Osteoblast (primary cell): ENCODE results near the gene VCL. TPM values are rescaled to one million over a fixed set of nuclear protein-coding genes. Genes with fewer than 3 reads are reported as not detected.

ENCODE experiments used
- DNase-seq: peaks from one replicate; pipeline ENCODE4 v3.0.0; 2011; ENCODE audit warnings: low spot score, mixed read lengths; ENCODE audit not compliant: insufficient read length; ENCODE audit errors: missing footprints
- H2AFZ ChIP-seq: 2 replicates; pipeline ENCODE4 v1.6.0; 2011; ENCODE audit warnings: mild to moderate bottlenecking, low read length
- H3K27ac ChIP-seq: 2 replicates; pipeline ENCODE4 v1.5.1; 2011; ENCODE audit warnings: mild to moderate bottlenecking, low read depth, low read length, moderate library complexity
- H3K27me3 ChIP-seq: 2 replicates; pipeline ENCODE4 v1.6.0; 2012; ENCODE audit warnings: mild to moderate bottlenecking, control low read depth, inconsistent platforms, low read length, moderate library complexity; ENCODE audit not compliant: insufficient read depth
- H3K36me3 ChIP-seq: 2 replicates; pipeline ENCODE4 v1.5.1; 2011; ENCODE audit warnings: mild to moderate bottlenecking, low read length, control low read depth, moderate library complexity; ENCODE audit not compliant: insufficient read depth
- H3K4me1 ChIP-seq: 2 replicates; pipeline ENCODE4 v1.5.1; 2011; ENCODE audit warnings: mild to moderate bottlenecking, low read length, control low read depth, moderate library complexity; ENCODE audit not compliant: insufficient read depth
- H3K4me2 ChIP-seq: 2 replicates; pipeline ENCODE4 v1.6.0; 2011; ENCODE audit warnings: mild to moderate bottlenecking, low read length; ENCODE audit not compliant: insufficient read depth
- H3K4me3 ChIP-seq: fragments of 200-600 bp; sonication (generic); 3 replicates; pipeline ENCODE4 v1.5.1; 2012; ENCODE audit warnings: mild to moderate bottlenecking, low read length, inconsistent platforms; ENCODE audit not compliant: insufficient read depth
- H3K79me2 ChIP-seq: 2 replicates; pipeline ENCODE4 v1.6.0; 2012; ENCODE audit warnings: mild to moderate bottlenecking, low read length, control low read depth, inconsistent platforms; ENCODE audit not compliant: insufficient read depth
- H3K9me3 ChIP-seq: 2 replicates; pipeline ENCODE4 v1.5.1; 2011; ENCODE audit warnings: low read depth, low read length, control low read depth
- H4K20me1 ChIP-seq: 2 replicates; pipeline ENCODE4 v1.6.0; 2012; ENCODE audit warnings: mild to moderate bottlenecking, low read length, control low read depth; ENCODE audit not compliant: insufficient read depth
- CTCF ChIP-seq: IDR thresholded peaks from 2 replicates; pipeline ENCODE4 v1.5.1; 2011; ENCODE audit warnings: mild to moderate bottlenecking, low read depth, low read length, moderate library complexity; ENCODE audit errors: extremely low read depth
- total RNA-seq: library from RNA; depleted of rRNA; stranded (reverse); fragments of >200 nt; gene quantifications from 2 replicates; pipeline ENCODE4 v1.2.3, GENCODE V29; 2012

VCL gene
- total RNA-seq, 1 donor = 201 TPM

DNA sequence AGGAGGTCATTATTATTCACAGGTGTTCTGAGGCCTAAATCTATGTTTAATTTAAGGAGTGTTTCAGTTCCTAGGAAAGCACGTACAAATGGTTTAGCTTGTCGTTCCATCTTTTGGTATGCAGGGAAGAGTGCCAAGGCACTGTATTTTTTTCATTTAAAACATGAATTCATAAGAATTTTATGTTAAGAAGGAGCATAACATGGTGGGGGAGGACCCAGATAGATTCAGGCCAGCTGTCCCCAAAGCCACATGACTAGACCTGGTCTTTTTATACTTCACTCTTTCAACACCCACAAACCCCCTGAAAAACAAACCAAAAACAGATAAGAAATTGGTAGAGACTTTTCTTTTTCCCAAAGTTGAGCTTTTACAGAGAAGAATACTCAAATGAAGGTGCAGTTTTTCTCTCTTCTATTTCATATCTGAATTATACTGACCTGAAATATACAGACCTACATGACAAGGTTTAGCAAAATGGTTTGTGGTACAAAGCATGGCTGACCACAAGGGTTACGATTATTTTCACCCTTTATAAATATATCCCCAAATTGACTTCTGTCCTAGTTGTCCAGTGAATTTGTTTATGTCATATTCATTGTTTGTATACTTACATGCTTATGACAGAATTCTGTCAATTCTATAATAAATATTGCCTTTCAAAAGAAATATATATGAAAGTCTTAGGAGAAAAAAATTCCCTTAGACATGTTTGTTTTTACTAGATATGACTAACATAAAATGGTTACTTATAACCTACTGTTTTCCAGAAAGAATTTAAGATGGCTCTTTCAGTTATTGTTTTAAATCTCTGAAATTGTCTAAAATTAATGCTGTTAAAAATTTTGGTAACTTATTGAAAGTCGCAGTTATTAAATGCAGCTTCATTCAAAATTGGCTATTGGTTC is 81.4 kb downstream of the VCL start:
- Histone ChIP-seq H3K4me1 (peaks cover 42% of the 10 kb centered on the region), H3K9me3 (no peaks in the 10 kb centered on the region), H3K36me3 (peaks cover 52% of the 10 kb centered on the region), H4K20me1 (peaks cover 16% of the 10 kb centered on the region), H2AFZ (no peak overlapping the region), H3K4me3 (no peak overlapping the region), H3K27ac (peak overlapping the region; percentile 51), H3K79me2 (peaks cover 79% of the 10 kb centered on the region), H3K27me3 (no peaks in the 10 kb centered on the region), H3K4me2 (peak overlapping the region; percentile 40)
- DNase-seq = no peak
- TF ChIP-seq CTCF = no peak

- Histone ChIP-seq H3K9me3 (no peaks in the 10 kb centered on the region), H3K4me3 (no peak overlapping the region), H3K36me3 (peaks cover 50% of the 10 kb centered on the region), H3K79me2 (peaks cover 77% of the 10 kb centered on the region), H4K20me1 (peaks cover 16% of the 10 kb centered on the region), H2AFZ (no peak overlapping the region), H3K27ac (peak overlapping the region; percentile 51), H3K4me1 (peaks cover 42% of the 10 kb centered on the region), H3K4me2 (peak overlapping the region; percentile 40), H3K27me3 (no peaks in the 10 kb centered on the region)
- no peak for DNase-seq
- TF ChIP-seq CTCF = no peak
Observed at GRCh38 chr10:74079936-74080590, 82.1 kb downstream of the VCL start.

- Histone ChIP-seq H3K27ac (peak overlapping the region; percentile 51), H3K27me3 (no peaks in the 10 kb centered on the region), H3K79me2 (peaks cover 72% of the 10 kb centered on the region), H3K9me3 (no peaks in the 10 kb centered on the region), H3K4me1 (peaks cover 42% of the 10 kb centered on the region), H3K4me2 (no peak overlapping the region), H3K36me3 (peaks cover 45% of the 10 kb centered on the region), H3K4me3 (no peak overlapping the region), H4K20me1 (peaks cover 13% of the 10 kb centered on the region), H2AFZ (no peak overlapping the region)
- TF ChIP-seq CTCF = peak; percentile 80
- DNase-seq = peak; percentile 52
Observed at GRCh38 chr10:74081192-74081803, 83.4 kb downstream of the VCL start.
